Measurements from ENCODE around the gene ELP6. TPM values are rescaled to one million over a fixed set of nuclear protein-coding genes. Genes with fewer than 3 reads are reported as not detected.

The ELP6 gene
- total and polyA plus RNA-seq, 9 of the 15 experiments (the other 6 are each of a cell fraction or from before 2014, with no cell fraction given), result 76.9 to 198 (median 83.3) TPM

- TF ChIP-seq SFPQ (IDR thresholded peaks at IDR 0.05; ENCODE audit: low read depth, low read length) (no peak), E2F6 (IDR thresholded peaks at IDR 0.05; ENCODE audit: borderline replicate concordance in 1 of 2, extremely low read depth in 1 of 2, insufficient read depth in 1 of 2, insufficient read length in 1 of 2, low read depth in 1 of 2, low read length in 1 of 2, poor library complexity in 1 of 2, severe bottlenecking in 1 of 2) (no peak), CHD1 (IDR thresholded peaks at IDR 0.05; ENCODE audit: low read length) (peak; percentile 34), DPF2 (IDR thresholded peaks at IDR 0.05) (peak; percentile 50; the same call in 1 of the 2 replicates), FOXK2 (conservative IDR thresholded peaks at IDR 0.05 in 1 of 2, IDR thresholded peaks at IDR 0.05 in 1 of 2; ENCODE audit: low read depth in 2 of 2) (peak; percentile 34 to 52; a peak in 1 of 4 replicates), PTTG1 (tag; IDR thresholded peaks at IDR 0.05; ENCODE audit: low read depth) (no peak), KDM5B (IDR thresholded peaks at IDR 0.05; ENCODE audit: insufficient replicate concordance, low read depth, low read length) (peak; percentile 2), PRMT5 (CRISPR knock-in tag; IDR thresholded peaks at IDR 0.05) (no peak), CHD2 (IDR thresholded peaks at IDR 0.05; ENCODE audit: low read depth, low read length) (no peak), ZBED1 (IDR thresholded peaks at IDR 0.05) (peak; percentile 80; the same call in 1 of the 2 replicates), MYBL2 (IDR thresholded peaks at IDR 0.05; ENCODE audit: low read depth) (no peak), MYBL2 (CRISPR knock-in tag; IDR thresholded peaks at IDR 0.05; ENCODE audit: borderline replicate concordance) (no peak), ZNF589 (CRISPR knock-in tag; IDR thresholded peaks at IDR 0.05; ENCODE audit: low read depth) (peak; percentile 75; the same call in 1 of the 2 replicates), CBX3 (IDR thresholded peaks at IDR 0.05; ENCODE audit: borderline replicate concordance in 1 of 2, low read length in 2 of 2) (0 out of 3 replicates have a peak, but pooled peaks of 1 of the 2 experiments have one; percentile 5), NKRF (IDR thresholded peaks at IDR 0.05; ENCODE audit: borderline replicate concordance) (peak; percentile 72; the same call in 1 of the 2 replicates), RAD51 (IDR thresholded peaks at IDR 0.05; ENCODE audit: borderline replicate concordance, low read depth) (peak; percentile 29; the same call in 1 of the 2 replicates), KLF6 (CRISPR knock-in tag; IDR thresholded peaks at IDR 0.05; ENCODE audit: borderline replicate concordance) (no peak), SRSF7 (optimal IDR thresholded peaks at IDR 0.05; ENCODE audit: low read depth, low read length) (no peak), GTF2E2 (tag; IDR thresholded peaks at IDR 0.05) (no peak), SMARCE1 (IDR thresholded peaks at IDR 0.05) (peak; percentile 39; the same call in 1 of the 2 replicates), HOXB6 (CRISPR knock-in tag; IDR thresholded peaks at IDR 0.05; ENCODE audit: borderline replicate concordance) (no peak), PCBP2 (IDR thresholded peaks at IDR 0.05; ENCODE audit: low read depth, low read length, poor library complexity, severe bottlenecking) (no peak), NCOA4 (IDR thresholded peaks at IDR 0.05; ENCODE audit: partially characterized antibody) (no peak)
These were observed 38.4 kb downstream of the ELP6 start (continued) for GRCh38 chr3:47475029-47475569.
